Astrocyte (in vitro differentiated cells and primary cell): Measurements from ENCODE around the gene KIF20B.

Experiments used
- EZH2 ChIP-seq: IDR thresholded peaks from 2 replicates; pipeline ENCODE4 v1.6.1; 2012; ENCODE audit warnings: mild to moderate bottlenecking, low read length, inconsistent platforms; ENCODE audit not compliant: insufficient read depth
- TF ChIP-seq, protein P1 (sequence below): IDR thresholded peaks from 2 replicates; pipeline ENCODE4 v1.5.1; 2011; ENCODE audit warnings: low read depth, mild to moderate bottlenecking, inconsistent platforms, low read length, moderate library complexity; ENCODE audit not compliant: insufficient read depth

GRCh38 chr10:89655722-89656121, 45.7 kb upstream of the KIF20B start:
- TF ChIP-seq EZH2 = no peak
- TF ChIP-seq, protein P1, sequence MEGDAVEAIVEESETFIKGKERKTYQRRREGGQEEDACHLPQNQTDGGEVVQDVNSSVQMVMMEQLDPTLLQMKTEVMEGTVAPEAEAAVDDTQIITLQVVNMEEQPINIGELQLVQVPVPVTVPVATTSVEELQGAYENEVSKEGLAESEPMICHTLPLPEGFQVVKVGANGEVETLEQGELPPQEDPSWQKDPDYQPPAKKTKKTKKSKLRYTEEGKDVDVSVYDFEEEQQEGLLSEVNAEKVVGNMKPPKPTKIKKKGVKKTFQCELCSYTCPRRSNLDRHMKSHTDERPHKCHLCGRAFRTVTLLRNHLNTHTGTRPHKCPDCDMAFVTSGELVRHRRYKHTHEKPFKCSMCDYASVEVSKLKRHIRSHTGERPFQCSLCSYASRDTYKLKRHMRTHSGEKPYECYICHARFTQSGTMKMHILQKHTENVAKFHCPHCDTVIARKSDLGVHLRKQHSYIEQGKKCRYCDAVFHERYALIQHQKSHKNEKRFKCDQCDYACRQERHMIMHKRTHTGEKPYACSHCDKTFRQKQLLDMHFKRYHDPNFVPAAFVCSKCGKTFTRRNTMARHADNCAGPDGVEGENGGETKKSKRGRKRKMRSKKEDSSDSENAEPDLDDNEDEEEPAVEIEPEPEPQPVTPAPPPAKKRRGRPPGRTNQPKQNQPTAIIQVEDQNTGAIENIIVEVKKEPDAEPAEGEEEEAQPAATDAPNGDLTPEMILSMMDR = no peak
